Measurements from ENCODE around the gene DECR2.

DECR2 gene

GRCh38 chr16:444027-444426, 42.3 kb downstream of the DECR2 start:
- no peak for DNase-seq (ENCODE audit: low read depth)

- DNase-seq (ENCODE audit: low read depth) = no peak
Measured at GRCh38 chr16:445566-445965, 43.9 kb downstream of the DECR2 start.

- DNase-seq (ENCODE audit: low read depth) = no peak
Measured at GRCh38 chr16:450385-450784, 48.7 kb downstream of the DECR2 start.

GRCh38 chr16:450785-451512, 49.3 kb downstream of the DECR2 start:
- DNase-seq (ENCODE audit: low read depth) = no peak

- DNase-seq (ENCODE audit: low read depth) = no peak
Measured at GRCh38 chr16:454397-454940, 52.8 kb downstream of the DECR2 start.

GRCh38 chr16:455453-455852, 53.8 kb downstream of the DECR2 start:
- no peak for DNase-seq (ENCODE audit: low read depth)

GRCh38 chr16:456891-457483, 55.3 kb downstream of the DECR2 start:
- no peak for DNase-seq (ENCODE audit: low read depth)

- no peak for DNase-seq (ENCODE audit: low read depth)
Measured at GRCh38 chr16:457732-458400, 56.2 kb downstream of the DECR2 start.

GRCh38 chr16:459761-460160, 58.1 kb downstream of the DECR2 start:
- DNase-seq (ENCODE audit: low read depth) = no peak

GRCh38 chr16:460787-461186, 59.1 kb downstream of the DECR2 start:
- DNase-seq (ENCODE audit: low read depth) = no peak
